Measurements from ENCODE around the gene TRABD2B. TPM values are rescaled to one million over a fixed set of nuclear protein-coding genes. Genes with fewer than 3 reads are reported as not detected.

Gene TRABD2B
- total and polyA plus RNA-seq, 2 of the 13 experiments (the other 11 are each of a cell fraction or from before 2014, with no cell fraction given): 0.04 TPM; not detected in 1

GRCh38 chr1:47840393-47841190 is 156.6 kb downstream of the TRABD2B start (continued):
- TF ChIP-seq ZNF260 (CRISPR knock-in tag; IDR thresholded peaks at IDR 0.05; ENCODE audit: borderline replicate concordance, low read depth) (no peak), RAD51 (IDR thresholded peaks at IDR 0.05; ENCODE audit: borderline replicate concordance) (no peak), RCOR2 (CRISPR knock-in tag; IDR thresholded peaks at IDR 0.05) (peak; percentile 67; the same call in 1 of the 2 replicates), ZMAT5 (CRISPR knock-in tag; IDR thresholded peaks at IDR 0.05; ENCODE audit: borderline replicate concordance, low read depth) (no peak), SAFB2 (CRISPR knock-in tag; IDR thresholded peaks at IDR 0.05; ENCODE audit: borderline replicate concordance, low read depth) (no peak; the same call in 1 of the 2 replicates), MAFF (IDR thresholded peaks at IDR 0.05; ENCODE audit: low read depth, low read length) (no peak), KLF16 (CRISPR knock-in tag; IDR thresholded peaks at IDR 0.05) (0 out of 4 replicates have a peak, but pooled peaks of 1 of the 2 experiments have one; percentile 31), LBX2 (CRISPR knock-in tag; IDR thresholded peaks at IDR 0.05; ENCODE audit: borderline replicate concordance) (no peak), GATAD1 (CRISPR knock-in tag; IDR thresholded peaks at IDR 0.05) (no peak), SMARCE1 (IDR thresholded peaks at IDR 0.05; ENCODE audit: borderline replicate concordance) (no peak), HIC2 (CRISPR knock-in tag; IDR thresholded peaks at IDR 0.05; ENCODE audit: low read depth) (no peak), KAT2B (IDR thresholded peaks at IDR 0.05; ENCODE audit: borderline replicate concordance, low read depth, low read length) (no peak), MAZ (IDR thresholded peaks at IDR 0.05; ENCODE audit: borderline replicate concordance, low read depth, low read length) (no peak), MAZ (CRISPR knock-in tag; IDR thresholded peaks at IDR 0.05; ENCODE audit: low read depth) (no peak), NR2C2 (CRISPR knock-in tag; IDR thresholded peaks at IDR 0.05; ENCODE audit: borderline replicate concordance) (peak; percentile 73), SIN3A (IDR thresholded peaks at IDR 0.05; ENCODE audit: borderline replicate concordance, low read depth, low read length) (0 out of 2 replicates have a peak, but pooled peaks have one; percentile 32), KMT2B (CRISPR knock-in tag; IDR thresholded peaks at IDR 0.05) (no peak; the same call in 1 of the 2 replicates), ZKSCAN5 (CRISPR knock-in tag; IDR thresholded peaks at IDR 0.05) (no peak), RORA (CRISPR knock-in tag; IDR thresholded peaks at IDR 0.05) (no peak), ZMYM2 (CRISPR knock-in tag; IDR thresholded peaks at IDR 0.05) (no peak), ZNF430 (CRISPR knock-in tag; IDR thresholded peaks at IDR 0.05) (no peak; the same call in 1 of the 2 replicates), ZNF331 (CRISPR knock-in tag; IDR thresholded peaks at IDR 0.05) (peak; percentile 63; the same call in 1 of the 2 replicates), ZNF788 (CRISPR knock-in tag; IDR thresholded peaks at IDR 0.05; ENCODE audit: borderline replicate concordance) (peak; percentile 27; the same call in 1 of the 2 replicates), XRCC5 (optimal IDR thresholded peaks at IDR 0.05; ENCODE audit: low read length) (peak; percentile 67), POGZ (CRISPR knock-in tag; IDR thresholded peaks at IDR 0.05) (no peak), BHLHE40 (IDR thresholded peaks at IDR 0.05; ENCODE audit: low read length) (no peak), ZNF496 (CRISPR knock-in tag; IDR thresholded peaks at IDR 0.05; ENCODE audit: insufficient replicate concordance) (no peak), SIN3B (IDR thresholded peaks at IDR 0.05; ENCODE audit: low read length) (no peak), NAIF1 (CRISPR knock-in tag; IDR thresholded peaks at IDR 0.05; ENCODE audit: borderline replicate concordance) (no peak), AHR (CRISPR knock-in tag; IDR thresholded peaks at IDR 0.05) (no peak)
